ENCODE measurements around the gene F11.
"Not testable (repeated sequence)": the region's sequence is repeated elsewhere in the genome, so short reads cannot be mapped to it uniquely, and the experiment has no call there.

F11 gene

DNA sequence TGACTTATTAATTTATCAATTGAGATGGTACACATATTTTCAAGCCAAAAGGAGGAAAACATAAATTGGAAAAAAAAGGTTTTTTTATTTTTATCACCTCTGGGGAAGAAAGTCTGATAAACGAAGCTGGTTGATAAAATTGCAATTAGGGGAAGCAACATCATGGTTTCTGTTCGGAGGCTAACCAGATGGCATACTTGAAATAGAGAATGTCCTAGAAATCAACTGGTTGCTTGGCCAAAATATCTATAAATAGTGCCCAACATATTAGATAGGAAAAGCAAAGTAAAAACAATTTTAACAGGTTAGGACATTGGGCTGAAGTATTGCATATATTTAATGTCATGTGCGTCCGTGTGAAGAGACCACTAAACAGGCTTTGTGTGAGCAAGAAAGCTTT, 24.4 kb upstream of the F11 start:
- FAIRE-seq, result no peak
- TF ChIP-seq, protein P1, sequence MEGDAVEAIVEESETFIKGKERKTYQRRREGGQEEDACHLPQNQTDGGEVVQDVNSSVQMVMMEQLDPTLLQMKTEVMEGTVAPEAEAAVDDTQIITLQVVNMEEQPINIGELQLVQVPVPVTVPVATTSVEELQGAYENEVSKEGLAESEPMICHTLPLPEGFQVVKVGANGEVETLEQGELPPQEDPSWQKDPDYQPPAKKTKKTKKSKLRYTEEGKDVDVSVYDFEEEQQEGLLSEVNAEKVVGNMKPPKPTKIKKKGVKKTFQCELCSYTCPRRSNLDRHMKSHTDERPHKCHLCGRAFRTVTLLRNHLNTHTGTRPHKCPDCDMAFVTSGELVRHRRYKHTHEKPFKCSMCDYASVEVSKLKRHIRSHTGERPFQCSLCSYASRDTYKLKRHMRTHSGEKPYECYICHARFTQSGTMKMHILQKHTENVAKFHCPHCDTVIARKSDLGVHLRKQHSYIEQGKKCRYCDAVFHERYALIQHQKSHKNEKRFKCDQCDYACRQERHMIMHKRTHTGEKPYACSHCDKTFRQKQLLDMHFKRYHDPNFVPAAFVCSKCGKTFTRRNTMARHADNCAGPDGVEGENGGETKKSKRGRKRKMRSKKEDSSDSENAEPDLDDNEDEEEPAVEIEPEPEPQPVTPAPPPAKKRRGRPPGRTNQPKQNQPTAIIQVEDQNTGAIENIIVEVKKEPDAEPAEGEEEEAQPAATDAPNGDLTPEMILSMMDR (IDR thresholded peaks at IDR 0.05; ENCODE audit: insufficient read depth, missing control alignments), result no peak
- DNase-seq (ENCODE audit: insufficient read length, low spot score), result no peak

- DNase-seq (ENCODE audit: insufficient read length, low spot score); FAIRE-seq: not testable (repeated sequence)
These were observed 24.0 kb upstream of the F11 start for GRCh38 chr4:186242031-186242430.

GRCh38 chr4:186243331-186243730, 22.7 kb upstream of the F11 start:
- TF ChIP-seq, protein P1 (IDR thresholded peaks at IDR 0.05; ENCODE audit: insufficient read depth, missing control alignments), result no peak
- FAIRE-seq (no peak), DNase-seq (ENCODE audit: insufficient read length, low spot score) (no peak)

DNA sequence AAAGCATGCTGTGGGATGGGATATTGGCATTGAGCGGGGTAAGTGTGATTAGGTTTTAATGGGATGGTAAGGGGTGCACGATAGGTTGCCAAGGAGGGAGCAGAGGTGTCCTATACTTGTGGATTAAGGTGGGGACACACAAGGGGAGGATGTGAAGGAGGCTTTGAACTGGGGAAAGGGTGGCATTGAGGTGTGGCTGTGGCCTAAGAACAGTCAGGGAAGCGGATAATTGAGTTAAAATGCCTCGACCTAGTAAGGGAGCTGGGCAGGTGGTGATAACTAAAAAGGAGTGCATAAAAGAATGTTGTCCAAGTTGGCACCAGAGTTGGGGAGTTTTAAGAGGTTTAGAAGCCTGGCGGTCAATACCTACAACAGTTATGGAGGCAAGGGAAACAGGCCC, 21.2 kb upstream of the F11 start:
- TF ChIP-seq, protein P1 (IDR thresholded peaks at IDR 0.05; ENCODE audit: insufficient read depth, missing control alignments), result no peak
- DNase-seq (ENCODE audit: insufficient read length, low spot score), result no peak
- FAIRE-seq, result no peak

DNA sequence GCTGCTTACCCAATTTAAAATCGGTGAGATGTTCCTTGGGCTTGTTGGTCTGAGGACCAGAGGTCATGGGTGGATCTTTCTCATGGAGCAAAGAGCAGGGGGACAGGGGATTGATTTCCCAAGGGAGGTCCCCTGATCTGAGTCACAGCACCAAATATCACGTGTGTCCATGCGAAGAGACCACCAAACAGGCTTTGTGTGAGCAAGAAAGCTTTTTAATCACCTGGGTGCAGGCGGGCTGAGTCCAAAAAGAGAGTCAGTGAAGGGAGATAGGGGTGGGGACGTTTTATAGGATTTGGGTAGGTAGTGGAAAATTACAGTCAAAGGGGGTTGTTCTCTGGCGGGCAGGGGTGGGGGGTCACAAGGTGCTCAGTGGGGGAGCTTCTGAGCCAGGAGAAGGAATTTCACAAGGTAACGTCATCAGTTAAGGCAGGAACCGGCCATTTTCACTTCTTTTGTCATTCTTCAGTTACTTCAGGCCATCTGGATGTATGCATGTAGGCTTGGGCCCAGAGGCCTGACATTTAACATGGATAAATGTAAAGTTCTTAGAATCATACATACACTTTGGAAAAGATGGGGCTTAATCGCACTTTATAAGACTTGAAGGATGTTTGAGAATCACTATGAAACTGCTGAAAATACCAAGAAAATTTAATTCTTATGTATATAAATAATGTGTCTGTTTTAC, 18.8 kb upstream of the F11 start:
- not testable (repeated sequence) for DNase-seq (ENCODE audit: insufficient read length, low spot score); FAIRE-seq

DNA sequence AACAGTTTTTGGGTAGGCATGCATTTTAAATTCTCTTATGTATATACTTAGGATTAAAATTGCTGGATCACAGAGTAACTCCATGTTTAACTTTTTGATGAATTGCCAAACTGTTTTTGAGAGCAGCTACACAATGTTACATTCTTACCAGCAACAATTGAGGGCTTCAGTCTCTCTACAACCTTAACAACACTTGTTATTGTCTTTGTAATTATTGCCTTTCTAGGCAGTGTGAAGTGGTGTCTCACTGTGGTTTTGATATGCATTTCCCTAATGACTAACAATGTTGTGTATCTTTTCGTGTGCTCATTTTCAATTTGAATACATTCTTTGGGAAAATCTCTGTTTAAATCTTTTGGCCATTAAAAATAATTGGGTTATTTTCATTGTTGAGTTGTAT, 17.3 kb upstream of the F11 start:
- FAIRE-seq (no peak), DNase-seq (ENCODE audit: insufficient read length, low spot score) (no peak)
- TF ChIP-seq, protein P1 (IDR thresholded peaks at IDR 0.05; ENCODE audit: insufficient read depth, missing control alignments), result no peak

- TF ChIP-seq, protein P1 (IDR thresholded peaks at IDR 0.05; ENCODE audit: insufficient read depth, missing control alignments), result no peak
- no peak for FAIRE-seq
- no peak for DNase-seq (ENCODE audit: insufficient read length, low spot score)
These were observed 15.9 kb upstream of the F11 start for GRCh38 chr4:186249785-186250754.

DNA sequence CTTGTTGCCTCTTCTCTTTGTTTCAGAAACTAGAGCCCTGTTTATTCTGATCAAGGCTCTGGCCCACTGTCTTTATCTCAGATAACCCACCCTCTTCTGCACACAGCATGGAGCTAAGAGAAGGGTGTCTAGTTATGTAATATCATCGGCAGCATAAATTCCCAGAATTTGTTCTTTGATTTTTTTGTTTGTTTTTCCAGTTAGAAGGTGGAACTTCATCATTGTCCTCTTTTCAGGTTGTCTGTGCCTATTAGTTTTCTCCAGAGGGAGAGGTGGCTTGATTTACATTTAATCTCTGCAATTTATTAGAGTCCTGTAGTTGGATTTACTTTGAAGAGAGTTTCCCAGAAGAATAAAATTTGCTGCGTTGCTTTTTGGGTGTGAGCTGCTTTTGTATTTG, 15.2 kb upstream of the F11 start:
- no peak for FAIRE-seq
- TF ChIP-seq, protein P1 (IDR thresholded peaks at IDR 0.05; ENCODE audit: insufficient read depth, missing control alignments), result no peak
- DNase-seq (ENCODE audit: insufficient read length, low spot score), result no peak
